ENCODE data around the gene RPL29.
"Not testable (repeated sequence)": the region's sequence is repeated elsewhere in the genome, so short reads cannot be mapped to it uniquely, and the experiment has no call there.

The RPL29 gene

GRCh38 chr3:52005571-52005986 lies 9.9 kb upstream of the RPL29 start:
- Histone ChIP-seq H3K4me1 (ENCODE audit: insufficient read depth, low read length) (peaks cover 23% of the 10 kb centered on the region), H3K9ac (ENCODE audit: low read depth, low read length) (no peak overlapping the region), H3K36me3 (ENCODE audit: insufficient read depth, low read length) (no peaks in the 10 kb centered on the region), H3K9me3 (ENCODE audit: control insufficient read depth, insufficient read depth, low read length) (no peaks in the 10 kb centered on the region)

GRCh38 chr3:52004906-52005395 lies 9.3 kb upstream of the RPL29 start:
- Histone ChIP-seq H3K9me3 (ENCODE audit: control insufficient read depth, insufficient read depth, low read length) (no peaks in the 10 kb centered on the region), H3K9ac (ENCODE audit: low read depth, low read length) (no peak overlapping the region), H3K36me3 (ENCODE audit: insufficient read depth, low read length) (no peaks in the 10 kb centered on the region), H3K4me1 (ENCODE audit: insufficient read depth, low read length) (peaks cover 23% of the 10 kb centered on the region)

- H3K4me1 ChIP-seq (ENCODE audit: insufficient read depth, low read length) = peaks cover 23% of the 10 kb centered on the region
- no peak overlapping the region for H3K9ac ChIP-seq (ENCODE audit: low read depth, low read length)
- H3K9me3 ChIP-seq (ENCODE audit: control insufficient read depth, insufficient read depth, low read length) = no peaks in the 10 kb centered on the region
- H3K36me3 ChIP-seq (ENCODE audit: insufficient read depth, low read length) = no peaks in the 10 kb centered on the region
Measured at GRCh38 chr3:52004163-52004787, 8.6 kb upstream of the RPL29 start.

GRCh38 chr3:52002748-52003147 lies 7.1 kb upstream of the RPL29 start:
- Histone ChIP-seq H3K4me1 (ENCODE audit: insufficient read depth, low read length) (peaks cover 29% of the 10 kb centered on the region), H3K36me3 (ENCODE audit: insufficient read depth, low read length) (no peaks in the 10 kb centered on the region), H3K9ac (ENCODE audit: low read depth, low read length) (no peak overlapping the region), H3K9me3 (ENCODE audit: control insufficient read depth, insufficient read depth, low read length) (no peaks in the 10 kb centered on the region)

- peaks cover 29% of the 10 kb centered on the region for H3K4me1 ChIP-seq (ENCODE audit: insufficient read depth, low read length)
- no peak overlapping the region for H3K9ac ChIP-seq (ENCODE audit: low read depth, low read length)
- H3K36me3 ChIP-seq (ENCODE audit: insufficient read depth, low read length) = no peaks in the 10 kb centered on the region
- no peaks in the 10 kb centered on the region for H3K9me3 ChIP-seq (ENCODE audit: control insufficient read depth, insufficient read depth, low read length)
Measured at GRCh38 chr3:52001443-52001974, 5.8 kb upstream of the RPL29 start.

GRCh38 chr3:51999846-52000245 lies 4.2 kb upstream of the RPL29 start:
- Histone ChIP-seq H3K36me3 (ENCODE audit: insufficient read depth, low read length) (peaks cover 4% of the 10 kb centered on the region), H3K9ac (ENCODE audit: low read depth, low read length) (no peak overlapping the region), H3K4me1 (ENCODE audit: insufficient read depth, low read length) (peaks cover 24% of the 10 kb centered on the region), H3K9me3 (ENCODE audit: control insufficient read depth, insufficient read depth, low read length) (no peaks in the 10 kb centered on the region)

GRCh38 chr3:51998774-51999173 lies 3.1 kb upstream of the RPL29 start:
- Histone ChIP-seq H3K9ac (ENCODE audit: low read depth, low read length) (no peak overlapping the region), H3K9me3 (ENCODE audit: control insufficient read depth, insufficient read depth, low read length) (no peaks in the 10 kb centered on the region), H3K4me1 (ENCODE audit: insufficient read depth, low read length) (peaks cover 33% of the 10 kb centered on the region), H3K36me3 (ENCODE audit: insufficient read depth, low read length) (peaks cover 14% of the 10 kb centered on the region)

- H3K4me1 ChIP-seq (ENCODE audit: insufficient read depth, low read length) = peaks cover 31% of the 10 kb centered on the region
- peaks cover 16% of the 10 kb centered on the region for H3K36me3 ChIP-seq (ENCODE audit: insufficient read depth, low read length)
- H3K9me3 ChIP-seq (ENCODE audit: control insufficient read depth, insufficient read depth, low read length) = no peaks in the 10 kb centered on the region
- peak overlapping the region; percentile 17; the same call in 1 of the 2 replicates for H3K9ac ChIP-seq (ENCODE audit: low read depth, low read length)
Measured at GRCh38 chr3:51997935-51998596, 2.4 kb upstream of the RPL29 start.

GRCh38 chr3:51997172-51997571 lies 1.5 kb upstream of the RPL29 start:
- Histone ChIP-seq H3K9me3 (ENCODE audit: control insufficient read depth, insufficient read depth, low read length) (no peaks in the 10 kb centered on the region), H3K4me1 (ENCODE audit: insufficient read depth, low read length) (peaks cover 23% of the 10 kb centered on the region), H3K36me3 (ENCODE audit: insufficient read depth, low read length) (peaks cover 16% of the 10 kb centered on the region), H3K9ac (ENCODE audit: low read depth, low read length) (no peak overlapping the region)

GRCh38 chr3:51994530-51994929 lies 1.2 kb downstream of the RPL29 start:
- Histone ChIP-seq H3K9me3 (ENCODE audit: control insufficient read depth, insufficient read depth, low read length) (no peaks in the 10 kb centered on the region), H3K9ac (ENCODE audit: low read depth, low read length) (peak overlapping the region; percentile 83), H3K36me3 (ENCODE audit: insufficient read depth, low read length) (peaks cover 16% of the 10 kb centered on the region)

GRCh38 chr3:51993657-51994056 lies 2.0 kb downstream of the RPL29 start:
- H3K4me1 ChIP-seq (ENCODE audit: insufficient read depth, low read length) = peaks cover 18% of the 10 kb centered on the region
- H3K9me3 ChIP-seq (ENCODE audit: control insufficient read depth, insufficient read depth, low read length); H3K9ac ChIP-seq (ENCODE audit: low read depth, low read length): not testable (repeated sequence)
- peaks cover 16% of the 10 kb centered on the region for H3K36me3 ChIP-seq (ENCODE audit: insufficient read depth, low read length)

More at GRCh38 chr3:51994530-51994929, 1.2 kb downstream of the RPL29 start:
- peaks cover 18% of the 10 kb centered on the region for H3K4me1 ChIP-seq (ENCODE audit: insufficient read depth, low read length)

GRCh38 chr3:51992017-51992682 lies 3.5 kb downstream of the RPL29 start:
- Histone ChIP-seq H3K36me3 (ENCODE audit: insufficient read depth, low read length) (peaks cover 16% of the 10 kb centered on the region), H3K9me3 (ENCODE audit: control insufficient read depth, insufficient read depth, low read length) (no peaks in the 10 kb centered on the region), H3K9ac (ENCODE audit: low read depth, low read length) (no peak overlapping the region), H3K4me1 (ENCODE audit: insufficient read depth, low read length) (peaks cover 11% of the 10 kb centered on the region; the same call in 1 of the 2 replicates)

- not testable (repeated sequence) for H3K9me3 ChIP-seq (ENCODE audit: control insufficient read depth, insufficient read depth, low read length); H3K9ac ChIP-seq (ENCODE audit: low read depth, low read length)
- H3K36me3 ChIP-seq (ENCODE audit: insufficient read depth, low read length) = peaks cover 16% of the 10 kb centered on the region
- H3K4me1 ChIP-seq (ENCODE audit: insufficient read depth, low read length) = peaks cover 11% of the 10 kb centered on the region; the same call in 1 of the 2 replicates
Measured at GRCh38 chr3:51990501-51990971, 5.2 kb downstream of the RPL29 start.
